ENCODE data around the gene MRPL53. TPM values are rescaled to one million over a fixed set of nuclear protein-coding genes. Genes with fewer than 3 reads are reported as not detected.
"Not testable (repeated sequence)": the region's sequence is repeated elsewhere in the genome, so short reads cannot be mapped to it uniquely, and the experiment has no call there.

MRPL53 gene
- polyA plus RNA-seq, 4 donors = 46.7 to 75.1 (median 54.3) TPM

DNA sequence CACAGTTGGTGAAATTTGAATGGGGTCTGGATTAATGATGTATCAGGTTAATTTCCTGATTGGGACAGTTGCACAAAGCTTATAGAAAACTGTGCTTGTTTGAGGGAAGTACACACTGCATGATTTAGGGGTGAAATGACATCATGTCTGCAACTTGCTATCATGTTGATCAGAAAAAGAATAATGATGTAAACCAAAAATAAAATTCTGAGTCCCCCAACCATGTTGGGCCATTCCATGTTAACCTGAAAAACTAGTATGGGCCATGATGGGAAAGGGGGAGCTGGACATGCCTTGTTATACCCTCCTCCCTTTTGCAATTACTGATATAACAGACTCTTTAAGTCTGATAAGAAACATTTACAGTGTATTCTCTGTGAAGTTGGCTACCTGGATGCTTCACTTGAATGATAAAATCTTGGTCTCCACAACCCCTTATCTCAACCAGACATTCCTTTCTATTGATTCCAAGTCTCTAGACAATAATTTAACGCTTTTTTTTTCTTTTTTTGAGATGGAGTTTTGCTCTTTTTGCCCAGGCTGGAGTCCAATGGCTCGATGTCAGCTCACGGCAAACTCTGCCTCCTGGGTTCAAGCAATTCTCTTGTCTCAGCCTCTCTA, 21.8 kb downstream of the MRPL53 start:
- H3K9me3 ChIP-seq (ENCODE audit: control insufficient read depth in 2 of 2, insufficient read depth in 1 of 2, low read depth in 1 of 2, low read length in 1 of 2) = no peaks in the 10 kb centered on the region
- H3K27ac ChIP-seq (ENCODE audit: low read depth in 1 of 3, low read length in 2 of 3) = no peak overlapping the region
- H3K4me1 ChIP-seq (ENCODE audit: control insufficient read depth in 3 of 3, insufficient read depth in 2 of 3, low read depth in 1 of 3, low read length in 2 of 3) = peaks cover 3 to 15% (median 3%) of the 10 kb centered on the region in 3 donors
- DNase-seq = no peak
- H3K36me3 ChIP-seq (ENCODE audit: control insufficient read depth in 3 of 3, insufficient read depth in 2 of 3, low read depth in 1 of 3, low read length in 3 of 3) = no peaks in the 10 kb centered on the region
- no peak for FAIRE-seq
- H3K27me3 ChIP-seq (ENCODE audit: control insufficient read depth in 3 of 3, insufficient read depth in 3 of 3, low read length in 3 of 3) = no peaks in the 10 kb centered on the region
- H3K4me3 ChIP-seq (ENCODE audit: low read depth in 1 of 3, low read length in 3 of 3) = no peak overlapping the region
- 81 to 85% (median 83%) methylated on average over 3 of the region's 3 CpGs for WGBS, 3 donors

DNA sequence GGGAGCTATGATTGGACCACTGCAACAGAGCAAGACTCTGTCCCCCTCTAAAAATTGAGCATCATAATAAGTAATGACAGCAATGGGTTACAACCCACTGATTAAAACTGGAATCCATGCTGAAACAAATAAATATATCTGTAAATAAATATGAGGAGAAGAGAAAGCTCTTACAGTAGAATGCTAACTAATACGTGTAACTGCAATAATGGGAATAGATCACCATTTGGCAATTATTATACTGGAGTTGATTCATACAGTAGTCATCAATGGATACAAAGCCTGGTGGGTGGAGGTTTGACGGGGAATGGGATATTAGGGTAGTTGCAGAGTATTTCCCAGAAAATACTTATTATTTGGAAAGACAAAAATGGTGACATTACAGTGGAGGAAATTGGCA, 23.7 kb downstream of the MRPL53 start:
- WGBS, 3 donors = 79 to 84% (median 83%) methylated on average over 2 of the region's 2 CpGs
- Histone ChIP-seq H3K4me3 (ENCODE audit: low read depth in 1 of 3, low read length in 3 of 3) (no peak overlapping the region), H3K27ac (ENCODE audit: low read depth in 1 of 3, low read length in 2 of 3) (no peak overlapping the region), H3K9me3 (ENCODE audit: control insufficient read depth in 2 of 2, insufficient read depth in 1 of 2, low read depth in 1 of 2, low read length in 1 of 2) (no peaks in the 10 kb centered on the region), H3K4me1 (ENCODE audit: control insufficient read depth in 3 of 3, insufficient read depth in 2 of 3, low read depth in 1 of 3, low read length in 2 of 3) (peaks cover 0 to 12% (median 0%) of the 10 kb centered on the region in 3 donors), H3K36me3 (ENCODE audit: control insufficient read depth in 3 of 3, insufficient read depth in 2 of 3, low read depth in 1 of 3, low read length in 3 of 3) (no peaks in the 10 kb centered on the region), H3K27me3 (ENCODE audit: control insufficient read depth in 3 of 3, insufficient read depth in 3 of 3, low read length in 3 of 3) (no peaks in the 10 kb centered on the region)
- FAIRE-seq = no peak
- no peak for DNase-seq

DNA sequence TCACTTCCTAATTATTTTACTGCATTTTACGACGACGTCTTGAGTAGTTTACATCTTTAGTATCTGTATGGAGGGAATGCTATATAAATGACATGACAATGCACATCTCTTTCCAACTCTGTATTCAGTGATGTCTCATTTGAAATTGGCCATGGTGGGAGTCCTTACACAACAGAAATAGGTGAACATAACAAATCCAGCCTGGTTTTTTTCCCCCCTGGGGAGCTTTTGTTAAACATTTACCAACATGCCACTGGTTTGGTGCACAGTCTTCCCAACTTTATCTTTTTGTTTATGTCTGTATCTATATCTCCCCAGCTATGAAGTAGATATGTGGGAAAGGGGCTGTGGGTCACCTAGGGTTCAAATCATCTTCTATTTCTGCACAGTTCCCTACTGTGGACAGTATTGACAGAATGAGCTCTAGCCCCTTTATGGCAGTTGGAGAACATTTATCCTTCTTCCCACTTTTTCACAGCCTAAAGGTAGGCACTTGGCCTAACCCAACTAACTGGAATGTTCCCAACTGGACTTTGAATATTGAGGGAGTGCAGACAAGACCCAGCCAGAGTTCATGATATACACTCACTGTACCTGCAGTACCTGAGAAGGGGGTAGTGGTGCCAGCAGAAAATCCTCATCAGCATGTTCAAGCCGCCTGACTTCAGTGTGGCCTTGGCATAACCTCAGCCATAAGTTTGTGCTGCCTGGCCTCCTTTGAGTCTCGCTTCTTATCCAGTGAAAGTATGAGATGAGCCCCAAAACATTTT, 25.1 kb downstream of the MRPL53 start:
- 12 to 65% (median 37%) methylated on average over 5 of the region's 5 CpGs for WGBS, 3 donors
- peaks cover 0 to 17% (median 0%) of the 10 kb centered on the region in 3 donors for H3K4me1 ChIP-seq (ENCODE audit: control insufficient read depth in 3 of 3, insufficient read depth in 2 of 3, low read depth in 1 of 3, low read length in 2 of 3)
- H3K27me3 ChIP-seq (ENCODE audit: control insufficient read depth in 3 of 3, insufficient read depth in 3 of 3, low read length in 3 of 3) = no peaks in the 10 kb centered on the region
- no peak for FAIRE-seq
- peak; percentile 45 to 90 for DNase-seq
- no peak overlapping the region for H3K4me3 ChIP-seq (ENCODE audit: low read depth in 1 of 3, low read length in 3 of 3)
- no peaks in the 10 kb centered on the region for H3K36me3 ChIP-seq (ENCODE audit: control insufficient read depth in 3 of 3, insufficient read depth in 2 of 3, low read depth in 1 of 3, low read length in 3 of 3)
- peak overlapping the region in 2 of 3 donors; percentile 6 to 47 for H3K27ac ChIP-seq (ENCODE audit: low read depth in 1 of 3, low read length in 2 of 3)
- no peaks in the 10 kb centered on the region for H3K9me3 ChIP-seq (ENCODE audit: control insufficient read depth in 2 of 2, insufficient read depth in 1 of 2, low read depth in 1 of 2, low read length in 1 of 2)

DNA sequence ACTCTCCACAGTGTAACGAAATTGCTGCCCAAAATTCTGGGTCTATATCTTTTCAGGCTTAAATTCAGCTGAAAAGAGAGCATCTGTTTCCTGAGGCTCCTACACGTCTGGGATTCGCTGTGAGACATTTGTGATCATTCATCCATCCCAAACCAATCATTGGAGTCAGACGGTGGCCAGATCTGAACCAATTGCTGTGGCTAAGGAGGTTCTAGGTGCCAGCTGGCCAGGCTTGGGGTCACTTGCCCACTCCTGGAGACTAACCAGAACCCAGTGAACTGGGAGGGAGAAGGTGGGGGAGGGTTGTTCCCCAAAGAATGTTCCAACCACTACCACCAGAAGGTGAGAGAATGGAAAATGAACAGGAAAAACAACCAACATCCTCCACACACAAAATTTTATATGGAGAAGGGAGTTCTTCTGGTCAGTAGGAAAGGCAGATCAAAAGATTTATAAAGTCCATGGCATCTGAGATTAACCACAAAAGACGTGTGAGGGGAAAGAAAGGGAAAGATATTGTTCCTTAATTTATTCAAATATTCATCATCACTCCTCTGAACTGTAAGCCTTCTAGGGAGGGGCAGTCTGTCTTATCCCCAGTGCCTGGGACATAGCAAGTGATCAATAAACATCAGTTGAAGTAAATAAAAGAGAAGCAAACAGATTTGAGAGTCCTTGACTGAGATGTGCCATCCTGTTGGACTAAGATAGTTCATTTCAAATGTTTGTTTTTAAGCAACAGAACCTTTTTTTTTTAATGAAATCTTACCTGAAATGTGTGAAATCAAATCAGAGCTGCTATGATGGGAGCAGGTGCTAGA, 27.8 kb downstream of the MRPL53 start:
- Histone ChIP-seq H3K9me3 (ENCODE audit: control insufficient read depth in 2 of 2, insufficient read depth in 1 of 2, low read depth in 1 of 2, low read length in 1 of 2) (no peaks in the 10 kb centered on the region), H3K4me1 (ENCODE audit: control insufficient read depth in 3 of 3, insufficient read depth in 2 of 3, low read depth in 1 of 3, low read length in 2 of 3) (peaks cover under 1 to 23% (median 4%) of the 10 kb centered on the region in 3 donors), H3K36me3 (ENCODE audit: control insufficient read depth in 3 of 3, insufficient read depth in 2 of 3, low read depth in 1 of 3, low read length in 3 of 3) (peaks cover 0 to under 1% (median 0%) of the 10 kb centered on the region in 3 donors), H3K4me3 (ENCODE audit: low read depth in 1 of 3, low read length in 3 of 3) (no peak overlapping the region), H3K27me3 (ENCODE audit: control insufficient read depth in 3 of 3, insufficient read depth in 3 of 3, low read length in 3 of 3) (no peaks in the 10 kb centered on the region), H3K27ac (ENCODE audit: low read depth in 1 of 3, low read length in 2 of 3) (no peak overlapping the region)
- 40 to 63% (median 46%) methylated on average over 5 of the region's 5 CpGs for WGBS, 3 donors
- DNase-seq (no peak), FAIRE-seq (no peak)

DNA sequence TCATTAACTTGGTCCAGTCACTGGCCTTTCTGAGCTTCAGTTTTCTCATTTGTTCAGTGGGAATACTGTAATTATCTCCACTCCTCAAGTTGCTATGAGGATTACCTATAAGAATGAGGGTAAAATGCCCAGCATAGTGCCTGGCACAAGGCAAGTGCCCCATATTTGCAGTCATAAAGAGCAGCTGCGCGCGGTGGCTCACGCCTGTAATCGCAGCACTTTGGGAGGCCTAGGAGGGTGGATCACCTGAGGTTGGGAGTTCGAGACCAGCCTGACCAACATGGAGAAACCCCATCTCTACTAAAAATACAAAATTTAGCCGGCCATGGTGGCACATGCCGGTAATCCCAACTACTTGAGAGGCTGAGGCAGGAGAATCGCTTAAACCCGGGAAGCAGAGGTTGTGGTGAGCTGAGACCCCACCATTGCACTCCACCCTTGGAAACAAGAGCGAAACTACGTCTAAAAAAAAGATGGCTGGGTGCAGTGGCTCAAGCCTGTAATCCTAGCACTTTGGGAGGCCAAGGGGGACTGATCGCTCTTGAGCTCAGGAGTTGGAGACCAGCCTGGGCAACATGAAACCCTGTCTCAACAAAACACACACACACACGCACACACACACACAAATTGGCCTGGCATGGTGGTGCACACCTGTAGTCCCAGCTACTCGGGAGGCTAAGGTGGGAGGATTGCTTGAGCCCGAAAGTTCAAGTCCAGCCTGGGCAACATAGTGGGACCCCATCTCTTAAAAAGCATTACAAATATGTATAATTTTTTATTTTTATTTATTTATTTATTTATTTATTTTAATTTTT, 29.8 kb downstream of the MRPL53 start:
- DNase-seq; H3K9me3 ChIP-seq (ENCODE audit: control insufficient read depth in 2 of 2, insufficient read depth in 1 of 2, low read depth in 1 of 2, low read length in 1 of 2); H3K27me3 ChIP-seq (ENCODE audit: control insufficient read depth in 3 of 3, insufficient read depth in 3 of 3, low read length in 3 of 3); FAIRE-seq: not testable (repeated sequence)
- H3K4me1 ChIP-seq (ENCODE audit: control insufficient read depth in 3 of 3, insufficient read depth in 2 of 3, low read depth in 1 of 3, low read length in 2 of 3) = peaks cover 3 to 42% (median 8%) of the 10 kb centered on the region in 3 donors
- H3K4me3 ChIP-seq (ENCODE audit: low read depth in 1 of 3, low read length in 3 of 3) = peak overlapping the region in 1 of 3 donors; percentile 85
- 60 to 82% (median 66%) methylated on average over 16 of the region's 16 CpGs for WGBS, 3 donors
- peaks cover 0 to 14% (median 0%) of the 10 kb centered on the region in 3 donors for H3K36me3 ChIP-seq (ENCODE audit: control insufficient read depth in 3 of 3, insufficient read depth in 2 of 3, low read depth in 1 of 3, low read length in 3 of 3)
- H3K27ac ChIP-seq (ENCODE audit: low read depth in 1 of 3, low read length in 2 of 3) = peak overlapping the region; percentile 82 to 99 (median 99)

DNA sequence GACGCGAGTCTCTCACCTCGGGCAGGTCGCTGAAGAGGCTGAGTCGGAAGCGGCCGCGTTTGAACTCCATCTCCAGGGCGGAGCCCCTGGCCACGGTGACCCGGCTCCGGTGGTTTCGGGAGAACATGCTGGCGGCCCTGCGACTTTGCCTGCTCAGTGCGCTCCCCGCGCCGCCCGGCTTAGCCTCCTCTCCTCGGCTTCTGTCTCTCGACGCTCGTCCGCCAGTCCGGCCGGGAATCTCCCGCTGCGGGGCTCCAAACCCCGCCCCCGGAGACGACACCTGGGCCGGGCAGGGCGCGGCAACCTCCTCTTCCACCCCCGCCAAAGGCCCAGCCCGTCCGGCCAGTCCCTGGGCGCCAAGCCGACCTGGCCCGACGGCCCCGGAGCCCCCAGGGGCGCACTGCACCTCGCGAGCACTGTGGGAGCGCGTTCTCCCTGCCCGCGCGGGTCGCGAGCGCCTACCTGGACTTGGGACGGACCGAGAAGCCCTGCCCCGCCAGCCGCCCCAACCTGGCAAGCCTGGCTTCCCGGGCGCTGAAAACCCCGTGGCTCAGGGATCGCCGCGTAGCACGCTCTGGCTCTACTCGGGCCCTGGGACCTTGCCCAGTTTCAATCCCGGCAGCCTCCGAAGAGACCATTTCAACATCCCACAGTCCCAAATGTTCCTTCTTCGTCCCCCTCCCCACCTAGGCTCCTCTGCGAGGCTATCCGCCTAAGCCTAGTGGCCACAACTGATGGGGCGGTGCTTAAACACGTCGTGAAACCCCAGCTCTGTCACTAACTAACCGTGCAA, 30.6 kb downstream of the MRPL53 start, which contains the start of gene RTKN:
RTKN (minus strand) TSS at position 248 of the 793 bp plus-strand sequence; CDS start at position 127, 121 bp downstream.
- FAIRE-seq (no peak), DNase-seq (peak; percentile 91 to 93)
- Histone ChIP-seq H3K36me3 (ENCODE audit: control insufficient read depth in 3 of 3, insufficient read depth in 2 of 3, low read depth in 1 of 3, low read length in 3 of 3) (peaks cover 0 to 15% (median 0%) of the 10 kb centered on the region in 3 donors), H3K4me3 (ENCODE audit: low read depth in 1 of 3, low read length in 3 of 3) (peak within 1 kb of the TSS; percentile 45 to 85 (median 58)), H3K27me3 (ENCODE audit: control insufficient read depth in 3 of 3, insufficient read depth in 3 of 3, low read length in 3 of 3) (no peaks in the 10 kb centered on the region), H3K9me3 (ENCODE audit: control insufficient read depth in 2 of 2, insufficient read depth in 1 of 2, low read depth in 1 of 2, low read length in 1 of 2) (no peaks in the 10 kb centered on the region), H3K4me1 (ENCODE audit: control insufficient read depth in 3 of 3, insufficient read depth in 2 of 3, low read depth in 1 of 3, low read length in 2 of 3) (peaks cover 3 to 46% (median 13%) of the 10 kb centered on the region in 3 donors), H3K27ac (ENCODE audit: low read depth in 1 of 3, low read length in 2 of 3) (peak within 1 kb of the TSS; percentile 82 to 99 (median 99))
- WGBS, 3 donors = 7 to 12% (median 7%) methylated on average over 32 to 75 of the region's 75 CpGs

DNA sequence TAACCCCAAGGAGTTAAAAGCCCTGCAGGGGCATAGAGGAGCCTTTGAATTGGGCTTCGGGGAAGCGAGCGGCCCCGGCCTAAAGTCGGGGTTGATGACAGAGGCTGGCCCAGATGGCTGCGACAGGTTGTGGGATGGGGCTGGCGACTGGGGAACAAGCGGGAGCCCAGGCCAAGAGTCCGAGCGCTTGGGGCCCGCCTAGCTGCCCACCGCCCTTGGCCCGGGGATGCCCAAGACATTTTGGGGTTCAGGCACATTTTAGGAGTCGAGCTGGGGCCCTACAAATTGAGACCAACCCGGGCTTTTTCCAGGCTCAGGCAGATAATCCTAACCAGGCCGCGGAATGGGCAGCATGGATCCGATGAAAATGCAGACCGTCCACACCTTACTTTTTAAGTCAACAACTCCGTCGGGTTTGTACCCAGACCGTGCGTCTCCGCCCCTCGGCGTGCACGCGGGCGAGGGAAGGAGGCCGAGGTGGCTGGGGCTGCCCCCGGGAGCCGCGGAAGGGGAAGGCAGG, 31.2 kb downstream of the MRPL53 start:
- DNase-seq (no peak), FAIRE-seq (no peak)
- Histone ChIP-seq H3K27ac (ENCODE audit: low read depth in 1 of 3, low read length in 2 of 3) (peak overlapping the region; percentile 82 to 99 (median 99)), H3K4me1 (ENCODE audit: control insufficient read depth in 3 of 3, insufficient read depth in 2 of 3, low read depth in 1 of 3, low read length in 2 of 3) (peaks cover 3 to 52% (median 13%) of the 10 kb centered on the region in 3 donors), H3K4me3 (ENCODE audit: low read depth in 1 of 3, low read length in 3 of 3) (peak overlapping the region; percentile 45 to 85 (median 58)), H3K9me3 (ENCODE audit: control insufficient read depth in 2 of 2, insufficient read depth in 1 of 2, low read depth in 1 of 2, low read length in 1 of 2) (no peaks in the 10 kb centered on the region), H3K27me3 (ENCODE audit: control insufficient read depth in 3 of 3, insufficient read depth in 3 of 3, low read length in 3 of 3) (no peaks in the 10 kb centered on the region), H3K36me3 (ENCODE audit: control insufficient read depth in 3 of 3, insufficient read depth in 2 of 3, low read depth in 1 of 3, low read length in 3 of 3) (peaks cover 0 to 21% (median 0%) of the 10 kb centered on the region in 3 donors)
- WGBS, 3 donors = 8 to 31% (median 16%) methylated on average over 27 to 33 of the region's 33 CpGs
